ENCODE data around the gene RASA3. TPM values are rescaled to one million over a fixed set of nuclear protein-coding genes. Genes with fewer than 3 reads are reported as not detected.

Gene RASA3
- total RNA-seq, 3 donors from 2014 or later (not counting 1 experiment from before 2014, with no cell fraction given): 252 to 277 (median 274) TPM

DNA sequence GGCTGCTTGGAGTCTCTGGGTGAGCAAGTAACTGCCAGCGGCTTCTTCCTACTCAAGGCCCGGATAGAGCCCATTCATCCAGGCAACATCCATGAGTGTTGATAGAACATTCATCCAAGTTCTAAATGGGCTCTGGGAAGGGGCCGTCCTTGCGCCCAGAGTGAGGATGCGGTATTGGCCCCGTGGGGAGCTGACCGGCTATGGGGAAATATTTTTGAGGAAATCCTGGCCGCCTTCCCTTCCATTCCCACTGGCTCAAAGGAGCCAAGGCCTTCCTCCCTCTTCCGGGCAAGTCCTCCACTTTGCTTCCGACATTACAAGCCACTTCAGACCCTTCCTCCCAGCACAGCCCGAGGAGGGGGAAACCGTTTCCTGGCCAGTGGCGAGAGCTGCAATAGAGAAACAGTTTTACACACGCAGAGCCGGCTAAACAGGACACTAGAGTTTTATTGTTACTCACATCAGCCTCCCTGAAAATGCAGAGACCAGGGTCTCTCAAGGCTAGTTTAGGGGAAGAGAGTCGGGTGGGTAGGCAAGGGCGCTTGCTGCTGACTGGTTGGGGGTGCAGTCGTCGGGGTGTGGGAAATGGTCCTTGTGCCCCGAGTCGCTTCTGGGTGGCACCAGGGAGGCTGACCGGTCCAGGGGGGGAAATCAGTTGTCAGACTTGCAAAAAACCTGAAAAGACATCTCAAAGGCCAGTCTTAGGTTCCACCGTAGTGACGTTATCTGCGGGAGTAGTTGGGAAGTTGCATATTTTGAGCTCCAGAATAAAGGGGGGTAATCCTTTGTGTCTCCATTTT lies 196.1 kb downstream of the RASA3 start:
- Mint-ChIP-seq H3K27ac (no peak overlapping the region), H3K9me3 (no peaks in the 10 kb centered on the region), H3K27me3 (ENCODE audit: low read depth in 2 of 2) (peaks cover 0 to 8% of the 10 kb centered on the region in 2 donors), H3K4me3 (no peak overlapping the region), H3K4me1 (peaks cover 0 to 25% of the 10 kb centered on the region in 2 donors), H3K36me3 (no peaks in the 10 kb centered on the region)
- WGBS (ENCODE audit: insufficient coverage): 87% methylated on average over 22 of the region's 25 CpGs
- Histone ChIP-seq H3K27me3 (ENCODE audit: control insufficient read depth, insufficient read depth, low read length) (peaks cover 2% of the 10 kb centered on the region), H3K4me3 (ENCODE audit: low read length) (no peak overlapping the region), H3K27ac (ENCODE audit: low read length) (no peak overlapping the region), H3K9me3 (ENCODE audit: control insufficient read depth, insufficient read depth, low read length) (no peaks in the 10 kb centered on the region), H3K36me3 (ENCODE audit: control insufficient read depth, insufficient read depth, low read length) (no peaks in the 10 kb centered on the region), H3K4me1 (ENCODE audit: control insufficient read depth, insufficient read depth, low read length) (peaks cover 1% of the 10 kb centered on the region)
- no peak for DNase-seq
- TF ChIP-seq, protein P1, sequence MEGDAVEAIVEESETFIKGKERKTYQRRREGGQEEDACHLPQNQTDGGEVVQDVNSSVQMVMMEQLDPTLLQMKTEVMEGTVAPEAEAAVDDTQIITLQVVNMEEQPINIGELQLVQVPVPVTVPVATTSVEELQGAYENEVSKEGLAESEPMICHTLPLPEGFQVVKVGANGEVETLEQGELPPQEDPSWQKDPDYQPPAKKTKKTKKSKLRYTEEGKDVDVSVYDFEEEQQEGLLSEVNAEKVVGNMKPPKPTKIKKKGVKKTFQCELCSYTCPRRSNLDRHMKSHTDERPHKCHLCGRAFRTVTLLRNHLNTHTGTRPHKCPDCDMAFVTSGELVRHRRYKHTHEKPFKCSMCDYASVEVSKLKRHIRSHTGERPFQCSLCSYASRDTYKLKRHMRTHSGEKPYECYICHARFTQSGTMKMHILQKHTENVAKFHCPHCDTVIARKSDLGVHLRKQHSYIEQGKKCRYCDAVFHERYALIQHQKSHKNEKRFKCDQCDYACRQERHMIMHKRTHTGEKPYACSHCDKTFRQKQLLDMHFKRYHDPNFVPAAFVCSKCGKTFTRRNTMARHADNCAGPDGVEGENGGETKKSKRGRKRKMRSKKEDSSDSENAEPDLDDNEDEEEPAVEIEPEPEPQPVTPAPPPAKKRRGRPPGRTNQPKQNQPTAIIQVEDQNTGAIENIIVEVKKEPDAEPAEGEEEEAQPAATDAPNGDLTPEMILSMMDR (IDR thresholded peaks at IDR 0.05): no peak
- intact Hi-C loops (cut with micrococcal nuclease): no loop called here
- no peak for ATAC-seq

DNA sequence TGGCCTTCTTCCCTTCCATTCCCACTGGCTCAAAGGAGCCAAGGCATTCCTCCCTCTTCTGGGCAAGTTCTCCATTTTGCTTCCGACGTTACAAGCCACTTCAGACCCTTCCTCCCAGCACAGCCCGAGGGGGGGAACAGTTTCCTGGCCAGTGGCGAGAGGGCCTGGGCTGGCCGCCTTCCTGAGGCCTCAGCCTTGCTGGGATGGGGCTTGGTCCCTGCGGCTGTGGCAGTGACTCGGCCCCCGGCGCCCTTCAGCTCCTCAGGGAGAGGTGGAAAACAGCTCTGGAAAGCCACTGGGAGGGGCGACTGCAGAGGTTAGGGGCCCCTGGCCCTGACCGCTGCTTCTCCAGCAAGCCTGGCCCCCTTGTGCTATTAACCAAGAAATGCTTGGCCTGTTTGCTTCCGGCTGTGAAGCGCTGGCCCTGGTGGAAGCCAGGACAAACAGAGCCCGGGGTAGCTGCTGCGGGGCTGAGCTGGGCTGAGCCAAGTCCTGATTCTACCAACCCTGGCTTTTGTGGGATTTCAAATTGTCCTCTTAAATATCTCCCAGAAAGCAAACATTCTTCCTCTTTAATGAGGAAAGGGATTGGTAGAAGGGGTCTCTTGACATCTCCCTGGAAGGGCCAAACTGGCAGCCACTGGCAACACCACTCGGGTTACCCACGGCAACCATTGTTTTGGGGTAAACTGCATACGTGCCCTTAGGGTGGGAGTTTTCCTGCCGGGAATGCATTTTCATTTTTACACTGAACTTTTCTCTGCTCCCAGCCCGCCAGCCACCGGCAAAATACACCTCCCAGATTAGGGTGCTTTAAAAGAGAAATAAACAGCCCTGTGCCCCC lies 197.2 kb downstream of the RASA3 start:
- DNase-seq (no peak), ATAC-seq (no peak)
- Mint-ChIP-seq H3K9me3 (no peaks in the 10 kb centered on the region), H3K27ac (no peak overlapping the region), H3K4me1 (peaks cover 0 to 35% of the 10 kb centered on the region in 2 donors), H3K4me3 (no peak overlapping the region), H3K27me3 (ENCODE audit: low read depth in 2 of 2) (peaks cover 0 to 8% of the 10 kb centered on the region in 2 donors), H3K36me3 (no peaks in the 10 kb centered on the region)
- no peaks in the 10 kb centered on the region for H3K9me3 ChIP-seq (ENCODE audit: control insufficient read depth, insufficient read depth, low read length)
- TF ChIP-seq, protein P1 (IDR thresholded peaks at IDR 0.05): no peak
- intact Hi-C loops (cut with micrococcal nuclease): no loop called here
- H3K4me3 ChIP-seq (ENCODE audit: low read length): no peak overlapping the region
- H3K36me3 ChIP-seq (ENCODE audit: control insufficient read depth, insufficient read depth, low read length): no peaks in the 10 kb centered on the region
- H3K27ac ChIP-seq (ENCODE audit: low read length): no peak overlapping the region
- H3K4me1 ChIP-seq (ENCODE audit: control insufficient read depth, insufficient read depth, low read length): peaks cover 12% of the 10 kb centered on the region
- WGBS (ENCODE audit: insufficient coverage): 74% methylated on average over 21 of the region's 21 CpGs
- peaks cover 2% of the 10 kb centered on the region for H3K27me3 ChIP-seq (ENCODE audit: control insufficient read depth, insufficient read depth, low read length)

DNA sequence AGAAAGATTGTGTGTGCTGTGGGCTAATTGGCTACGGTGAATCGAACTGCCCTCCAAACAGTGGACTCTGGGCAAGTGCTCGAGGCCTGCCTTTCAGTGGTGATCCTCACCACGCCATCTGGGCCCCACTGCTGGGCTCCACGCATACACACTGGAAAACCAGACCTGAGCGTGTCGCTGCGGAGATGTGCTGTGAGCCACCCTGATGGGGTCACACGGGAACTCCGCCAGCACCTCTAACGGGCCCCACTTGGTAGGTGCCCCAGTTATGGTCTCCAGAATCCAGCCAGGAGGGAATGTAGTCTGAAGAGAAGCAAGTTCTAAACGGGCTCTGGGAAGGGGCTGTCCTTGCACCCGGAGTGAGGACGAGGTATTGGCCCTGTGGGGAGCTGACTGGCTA lies 197.8 kb downstream of the RASA3 start:
- H3K9me3 ChIP-seq (ENCODE audit: control insufficient read depth, insufficient read depth, low read length): no peaks in the 10 kb centered on the region
- TF ChIP-seq, protein P1 (IDR thresholded peaks at IDR 0.05): no peak
- DNase-seq (no peak), ATAC-seq (no peak)
- no peaks in the 10 kb centered on the region for H3K36me3 ChIP-seq (ENCODE audit: control insufficient read depth, insufficient read depth, low read length)
- no peak overlapping the region for H3K27ac Mint-ChIP-seq
- no peak overlapping the region for H3K4me3 ChIP-seq (ENCODE audit: low read length)
- H3K36me3 Mint-ChIP-seq: no peaks in the 10 kb centered on the region
- peaks cover 0 to 8% of the 10 kb centered on the region in 2 donors for H3K27me3 Mint-ChIP-seq (ENCODE audit: low read depth in 2 of 2)
- H3K9me3 Mint-ChIP-seq: no peaks in the 10 kb centered on the region
- peaks cover 0 to 35% of the 10 kb centered on the region in 2 donors for H3K4me1 Mint-ChIP-seq
- H3K27ac ChIP-seq (ENCODE audit: low read length): no peak overlapping the region
- peaks cover 2% of the 10 kb centered on the region for H3K27me3 ChIP-seq (ENCODE audit: control insufficient read depth, insufficient read depth, low read length)
- WGBS (ENCODE audit: insufficient coverage): 93% methylated on average over 14 of the region's 14 CpGs
- H3K4me3 Mint-ChIP-seq: no peak overlapping the region
- intact Hi-C loops (cut with micrococcal nuclease): no loop called here
- peaks cover 12% of the 10 kb centered on the region for H3K4me1 ChIP-seq (ENCODE audit: control insufficient read depth, insufficient read depth, low read length)

Data from natural killer cell (primary cell).